Activated CD4-positive, alpha-beta T cell treated with anti-CD3 and anti-CD28 coated beads for 36 hours (primary cell): ENCODE measurements around the gene USP3. TPM values are rescaled to one million over a fixed set of nuclear protein-coding genes. Genes with fewer than 3 reads are reported as not detected.

Experiments
- ATAC-seq: fragments of 200-7000 bp; cut with Tn5 transposase; one replicate; pipeline ENCODE4 v1.10.0; 2021; ENCODE audit warnings: mild to moderate bottlenecking, moderate library complexity
- CTCF ChIA-PET: fragments of 350-600 bp; sonication (Branson Sonifier 250); formaldehyde crosslinking; loops from one replicate; lab custom pipeline; 2021; ENCODE audit warnings: antibody characterized with exemption; lab: Charles Lee
- POLR2A ChIA-PET: fragments of 350-600 bp; sonication (Branson Sonifier 250); formaldehyde crosslinking; loops from one replicate; lab custom pipeline; 2021; ENCODE audit warnings: antibody characterized with exemption, inconsistent platforms; lab: Charles Lee
- DNase-seq: peaks from one replicate; pipeline ENCODE4 v3.0.0-alpha.2; 2020
- H3K27ac Mint-ChIP-seq: one replicate; pipeline ENCODE4 v1.8.0; 2021; ENCODE audit warnings: mixed read lengths
- H3K27me3 Mint-ChIP-seq: one replicate; pipeline ENCODE4 v1.8.0; 2021; ENCODE audit warnings: mixed read lengths
- H3K36me3 Mint-ChIP-seq: one replicate; pipeline ENCODE4 v1.8.0; 2021; ENCODE audit warnings: low read depth, mixed read lengths
- H3K4me1 Mint-ChIP-seq: one replicate; pipeline ENCODE4 v1.8.0; 2021; ENCODE audit warnings: mixed read lengths
- H3K4me3 Mint-ChIP-seq: one replicate; pipeline ENCODE4 v1.8.0; 2021; ENCODE audit warnings: mild to moderate bottlenecking, moderate library complexity, mixed read lengths
- H3K9me3 Mint-ChIP-seq: one replicate; pipeline ENCODE4 v1.8.0; 2021; ENCODE audit warnings: low read depth, mixed read lengths
- intact Hi-C, 2 experiments: fragments of 100-400 bp; cut with DNase I in 1 of 2; cut with micrococcal nuclease in 1 of 2; formaldehyde crosslinking; loops; one replicate each; pipeline versions ENCODE4 v1.14.2 to v1.15.1; 2022 to 2024; cut with DNase I, micrococcal nuclease
- total RNA-seq, 2 experiments: library from RNA; stranded (reverse); gene quantifications; one replicate each; pipeline ENCODE4 v1.2.3, GENCODE V29; 2021

USP3 gene
- total RNA-seq, 2 experiments from 2014 or later: 51.1 to 51.7 TPM

DNA sequence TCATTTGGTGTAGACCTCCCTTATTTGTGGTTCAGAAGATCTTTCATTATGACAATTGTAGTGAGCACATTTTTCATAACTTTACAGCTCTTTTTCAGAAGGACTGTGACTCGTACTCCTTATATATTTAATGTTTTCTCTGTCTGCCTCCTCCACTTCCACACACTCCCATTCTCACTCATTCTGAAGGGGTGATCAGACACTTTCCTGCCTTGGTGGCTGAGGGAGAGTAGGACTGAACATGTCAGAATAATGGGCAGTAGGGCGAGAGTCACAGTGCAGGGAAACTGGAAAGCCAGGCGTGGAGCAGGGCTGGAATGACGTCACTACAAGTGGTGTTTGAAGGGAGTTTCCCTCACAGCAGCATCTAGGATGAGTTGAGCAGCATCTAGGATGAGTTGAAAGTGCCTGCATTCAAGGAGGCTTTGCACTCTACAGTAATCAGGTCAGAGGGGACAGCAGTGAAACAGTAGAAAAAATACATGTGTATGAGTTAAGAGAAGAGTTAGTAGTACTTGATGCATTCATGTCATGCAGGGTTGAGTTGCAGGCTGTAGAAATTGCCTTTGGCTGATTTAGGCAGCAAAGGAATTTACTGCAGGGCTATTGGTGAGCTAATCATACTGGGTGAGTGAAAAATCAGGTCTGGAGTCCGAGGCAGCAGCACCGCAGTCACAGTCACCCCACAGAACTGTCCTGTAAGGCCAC lies 56.5 kb downstream of the USP3 start:
- ChIA-PET CTCF (interaction anchor here (0.6 to 1.8 kb wide), 6 partner anchors 19 to 506 kb away, joined by 3 to 5 read pairs (median 4); no protein-coding TSS in a partner anchor), POLR2A (interaction anchor here (0.6 to 1.0 kb wide), 3 partner anchors 17 to 74 kb away, joined by 3 to 7 read pairs (median 7); no protein-coding TSS in a partner anchor)
- peak; percentile 81 for DNase-seq
- Mint-ChIP-seq H3K9me3 (no peaks in the 10 kb centered on the region), H3K4me1 (peaks cover 49% of the 10 kb centered on the region), H3K27ac (peak overlapping the region; percentile 74), H3K27me3 (no peaks in the 10 kb centered on the region), H3K4me3 (no peak overlapping the region), H3K36me3 (peaks cover 45% of the 10 kb centered on the region)
- intact Hi-C loops: loop anchor here (1.0 to 2.0 kb wide), 7 partner anchors 38 to 92 kb away; partner anchors contain the start of gene USP3 (in 2 of the 2)
- ATAC-seq: peak; percentile 95

DNA sequence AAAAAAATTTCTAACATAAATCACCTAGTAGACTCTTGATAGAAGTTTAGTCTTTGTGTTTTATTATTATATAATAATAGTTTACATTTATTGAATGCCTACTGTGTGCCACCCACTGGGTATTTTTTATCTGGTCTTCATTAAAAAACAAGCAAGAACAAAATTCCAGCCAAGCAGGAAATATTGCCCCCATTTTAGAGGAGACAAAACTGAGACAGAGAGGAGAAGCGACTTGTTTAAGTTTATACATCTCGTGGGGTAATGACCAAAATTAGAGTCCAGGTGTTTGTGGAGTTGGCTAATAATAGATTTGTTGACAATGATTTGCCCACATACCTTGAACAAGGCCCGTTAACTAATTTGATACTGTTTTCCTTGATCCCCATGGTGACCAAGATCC lies 59.7 kb downstream of the USP3 start:
- peaks cover 46% of the 10 kb centered on the region for H3K4me1 Mint-ChIP-seq
- intact Hi-C loops: no loop called here
- CTCF ChIA-PET: interaction anchor here (1.3 kb wide), 1 partner anchor 58 kb away, joined by 4 read pairs; no protein-coding TSS in a partner anchor

DNA sequence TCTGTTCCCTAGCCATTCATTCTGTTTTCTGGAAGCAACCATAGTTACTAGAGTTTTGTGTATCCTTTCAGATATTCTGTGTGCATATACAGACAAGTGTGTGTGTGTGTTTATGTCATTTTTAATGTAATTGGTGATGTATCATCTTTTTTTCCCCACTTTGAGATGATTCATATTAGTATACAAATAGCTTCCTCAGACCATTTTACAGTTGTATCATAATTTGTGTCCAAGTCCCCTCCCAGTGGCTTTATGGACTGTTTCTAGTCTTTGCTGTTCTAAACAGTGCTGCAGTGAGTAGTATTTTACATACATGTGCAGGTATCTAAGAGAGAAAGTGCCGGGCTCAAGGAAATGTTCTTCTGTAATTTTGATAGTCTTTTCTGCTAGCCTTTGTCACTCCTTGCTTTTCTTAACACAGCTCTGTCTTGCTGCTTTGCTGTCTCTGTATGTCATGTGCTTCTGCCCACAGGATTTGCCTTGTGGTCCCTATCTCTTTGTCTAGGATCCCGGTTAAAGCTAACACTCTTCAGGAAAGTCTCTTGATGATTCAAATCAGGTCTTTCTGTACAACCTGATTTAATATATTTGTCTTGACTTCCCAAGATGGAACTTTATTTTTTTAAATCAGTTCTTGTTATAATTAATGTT lies 61.3 kb downstream of the USP3 start:
- no peak for ATAC-seq
- H3K27me3 Mint-ChIP-seq: no peaks in the 10 kb centered on the region
- no peak overlapping the region for H3K4me3 Mint-ChIP-seq
- H3K4me1 Mint-ChIP-seq: peaks cover 34% of the 10 kb centered on the region
- intact Hi-C loops: no loop called here
- DNase-seq: no peak
- ChIA-PET POLR2A (interaction anchor here (0.6 to 1.0 kb wide), 3 partner anchors 14 to 194 kb away, joined by 4 to 7 read pairs (median 4); no protein-coding TSS in a partner anchor), CTCF (interaction anchor here (0.6 to 1.5 kb wide), 4 partner anchors 9 to 103 kb away, joined by 3 to 4 read pairs (median 3); partner anchors contain the start of gene FBXL22)
- no peaks in the 10 kb centered on the region for H3K9me3 Mint-ChIP-seq
- H3K36me3 Mint-ChIP-seq: peaks cover 38% of the 10 kb centered on the region
- peak overlapping the region; percentile 70 for H3K27ac Mint-ChIP-seq

More for the DNA sequence above, 59.7 kb downstream of the USP3 start:
- Mint-ChIP-seq H3K4me3 (no peak overlapping the region), H3K36me3 (peaks cover 43% of the 10 kb centered on the region), H3K27me3 (no peaks in the 10 kb centered on the region), H3K27ac (no peak overlapping the region), H3K9me3 (no peaks in the 10 kb centered on the region)
- no peak for DNase-seq
- POLR2A ChIA-PET: interaction anchor here (0.6 kb wide), 1 partner anchor 237 kb away, joined by 3 read pairs; no protein-coding TSS in a partner anchor
- no peak for ATAC-seq

DNA sequence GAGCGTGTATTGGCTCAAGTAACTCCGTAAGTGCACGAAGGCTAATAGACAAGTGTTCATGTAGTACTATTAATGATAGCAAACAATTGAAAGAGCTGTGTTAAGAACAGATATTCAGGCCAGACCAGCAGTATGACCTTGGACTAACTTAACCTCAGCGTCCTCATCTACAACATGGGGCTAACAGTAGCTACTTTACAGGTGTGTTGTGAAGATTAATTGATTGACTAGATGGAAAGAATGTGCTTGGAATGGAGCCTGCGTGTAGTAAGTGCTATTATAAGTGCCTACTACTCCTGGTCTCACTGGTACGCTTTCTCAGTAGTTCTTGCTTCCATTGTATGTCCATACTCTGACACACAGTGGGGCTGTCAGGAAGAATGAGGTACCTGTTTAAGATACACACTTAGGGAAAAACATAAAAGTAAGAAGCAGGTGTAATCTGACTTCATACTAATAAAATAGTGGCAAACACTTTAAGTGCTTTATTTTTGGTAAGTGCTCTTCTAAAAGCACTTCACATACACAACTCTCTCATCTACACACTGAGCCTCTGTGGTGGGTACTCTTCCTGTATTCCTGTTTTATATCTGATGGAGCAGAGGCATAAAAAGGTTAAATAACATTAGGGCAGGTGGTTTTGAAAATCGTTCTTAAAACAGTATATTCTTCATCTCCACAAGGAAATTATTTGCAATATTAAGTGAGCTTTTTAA lies 68.5 kb downstream of the USP3 start:
- POLR2A ChIA-PET: no interaction called here
- Mint-ChIP-seq H3K36me3 (peaks cover 36% of the 10 kb centered on the region), H3K9me3 (no peaks in the 10 kb centered on the region), H3K27ac (peak overlapping the region; percentile 45), H3K4me3 (no peak overlapping the region), H3K27me3 (no peaks in the 10 kb centered on the region), H3K4me1 (peaks cover 22% of the 10 kb centered on the region)
- ATAC-seq (no peak), DNase-seq (no peak)
- CTCF ChIA-PET: interaction anchor here (0.6 to 0.7 kb wide), 2 partner anchors 9 to 152 kb away, joined by 3 read pairs; no protein-coding TSS in a partner anchor
- intact Hi-C loops: no loop called here

DNA sequence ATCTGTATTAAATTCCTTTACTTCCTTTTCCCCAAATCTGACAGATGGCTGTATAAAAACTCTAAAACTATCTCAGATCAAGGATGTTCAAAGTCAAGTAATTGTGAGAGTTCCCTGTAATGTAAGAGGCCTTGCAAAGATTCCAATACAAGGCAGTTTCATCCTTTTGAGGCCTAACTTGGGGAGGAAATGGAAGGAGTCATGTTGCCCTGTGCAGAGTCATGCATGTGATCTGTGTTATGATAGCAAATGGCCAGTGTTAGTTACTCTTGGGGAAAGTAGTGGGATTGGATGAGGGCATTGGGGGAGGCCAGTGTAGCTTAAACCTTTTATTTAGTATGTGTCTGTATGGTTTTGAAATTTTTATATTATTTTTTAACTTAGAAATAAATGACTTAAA lies 69.1 kb downstream of the USP3 start:
- DNase-seq: no peak
- ChIA-PET POLR2A (no interaction called here), CTCF (interaction anchor here (0.7 kb wide), 1 partner anchor 152 kb away, joined by 3 read pairs; no protein-coding TSS in a partner anchor)
- Mint-ChIP-seq H3K4me3 (no peak overlapping the region), H3K4me1 (peaks cover 18% of the 10 kb centered on the region), H3K27me3 (no peaks in the 10 kb centered on the region), H3K9me3 (no peaks in the 10 kb centered on the region), H3K36me3 (peaks cover 34% of the 10 kb centered on the region), H3K27ac (peak overlapping the region; percentile 45)
- ATAC-seq: peak; percentile 58
- intact Hi-C loops: no loop called here

DNA sequence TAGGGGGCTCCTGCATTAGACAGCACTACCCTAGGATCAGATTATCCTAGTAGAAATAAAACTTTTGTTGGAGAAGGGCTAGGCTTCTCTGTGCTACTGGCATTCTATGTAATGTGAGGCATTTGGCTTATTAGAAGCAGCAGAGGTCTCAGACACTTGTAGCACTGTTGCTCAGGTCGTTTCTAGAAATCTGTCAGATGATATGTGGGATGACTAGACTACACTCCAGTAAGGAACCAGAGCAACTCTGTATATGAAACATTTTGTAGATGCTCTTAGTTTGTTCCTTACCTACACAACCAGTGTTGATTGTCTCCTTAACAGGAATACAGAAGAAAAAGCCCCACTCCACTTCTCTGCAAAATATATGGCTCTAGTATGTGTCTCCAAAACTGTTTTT lies 70.9 kb downstream of the USP3 start:
- Mint-ChIP-seq H3K9me3 (no peaks in the 10 kb centered on the region), H3K4me1 (peaks cover 13% of the 10 kb centered on the region), H3K36me3 (peaks cover 34% of the 10 kb centered on the region), H3K27ac (no peak overlapping the region), H3K27me3 (no peaks in the 10 kb centered on the region), H3K4me3 (no peak overlapping the region)
- CTCF ChIA-PET: interaction anchor here (0.9 to 1.4 kb wide), 4 partner anchors 8 to 108 kb away, joined by 3 to 6 read pairs (median 4); no protein-coding TSS in a partner anchor
- DNase-seq (no peak), ATAC-seq (peak; percentile 88)
- POLR2A ChIA-PET: no interaction called here
- intact Hi-C loops: no loop called here

DNA sequence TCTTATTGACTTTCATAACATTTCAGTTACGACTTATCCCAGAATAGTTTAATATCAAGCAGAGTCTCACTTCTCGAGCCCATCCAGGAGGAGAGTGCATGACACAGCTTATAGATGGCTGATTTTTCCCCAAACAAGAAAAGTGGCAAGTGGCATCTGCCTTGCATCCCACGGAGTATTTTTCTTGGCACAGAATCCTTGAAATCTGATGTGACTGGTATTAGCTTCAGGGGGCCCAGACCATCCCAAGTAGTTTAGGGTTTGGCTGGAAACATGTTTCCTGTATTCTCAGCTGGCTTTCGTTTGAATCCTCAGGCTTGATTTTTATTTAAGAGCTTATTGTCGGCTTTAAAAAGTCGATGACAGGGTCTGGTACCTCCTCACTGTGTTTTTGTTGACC lies 72.0 kb downstream of the USP3 start:
- intact Hi-C loops: no loop called here
- H3K4me1 Mint-ChIP-seq: peaks cover 16% of the 10 kb centered on the region
- ATAC-seq: no peak
- CTCF ChIA-PET: interaction anchor here (0.7 to 0.9 kb wide), 2 partner anchors 20 to 229 kb away, joined by 3 read pairs; no protein-coding TSS in a partner anchor
- no peaks in the 10 kb centered on the region for H3K27me3 Mint-ChIP-seq
- DNase-seq: no peak
- H3K36me3 Mint-ChIP-seq: peaks cover 36% of the 10 kb centered on the region
- H3K4me3 Mint-ChIP-seq: no peak overlapping the region
- peak overlapping the region; percentile 30 for H3K27ac Mint-ChIP-seq
- H3K9me3 Mint-ChIP-seq: no peaks in the 10 kb centered on the region
- POLR2A ChIA-PET: no interaction called here

DNA sequence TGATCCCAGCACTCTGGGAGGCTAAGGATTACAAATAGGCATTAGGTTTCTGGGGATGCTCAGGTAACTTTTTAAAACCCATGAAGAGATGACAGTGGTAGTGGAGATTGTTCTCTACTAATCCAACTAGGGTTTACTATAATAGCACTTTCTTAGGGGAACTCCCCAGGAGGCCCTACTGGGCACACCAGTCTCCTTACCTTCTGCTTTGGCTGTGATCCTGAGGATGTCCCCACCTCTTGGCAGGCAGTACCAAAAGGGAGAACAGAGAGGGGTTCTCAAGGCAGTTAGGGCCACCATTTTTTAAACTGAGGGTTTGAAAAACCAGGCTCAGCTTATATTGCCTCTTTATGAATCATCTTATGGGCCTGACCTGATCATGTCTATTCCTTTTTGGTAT lies 77.8 kb downstream of the USP3 start:
- peaks cover 7% of the 10 kb centered on the region for H3K9me3 Mint-ChIP-seq
- ChIA-PET CTCF (interaction anchor here (1.6 kb wide), 1 partner anchor 27 kb away, joined by 3 read pairs; no protein-coding TSS in a partner anchor), POLR2A (no interaction called here)
- intact Hi-C loops: no loop called here
- H3K27ac Mint-ChIP-seq: peak overlapping the region; percentile 48
- DNase-seq (no peak), ATAC-seq (peak; percentile 30)
- H3K27me3 Mint-ChIP-seq: no peaks in the 10 kb centered on the region
- H3K4me1 Mint-ChIP-seq: peaks cover 16% of the 10 kb centered on the region
- H3K4me3 Mint-ChIP-seq: no peak overlapping the region
- peaks cover 56% of the 10 kb centered on the region for H3K36me3 Mint-ChIP-seq

DNA sequence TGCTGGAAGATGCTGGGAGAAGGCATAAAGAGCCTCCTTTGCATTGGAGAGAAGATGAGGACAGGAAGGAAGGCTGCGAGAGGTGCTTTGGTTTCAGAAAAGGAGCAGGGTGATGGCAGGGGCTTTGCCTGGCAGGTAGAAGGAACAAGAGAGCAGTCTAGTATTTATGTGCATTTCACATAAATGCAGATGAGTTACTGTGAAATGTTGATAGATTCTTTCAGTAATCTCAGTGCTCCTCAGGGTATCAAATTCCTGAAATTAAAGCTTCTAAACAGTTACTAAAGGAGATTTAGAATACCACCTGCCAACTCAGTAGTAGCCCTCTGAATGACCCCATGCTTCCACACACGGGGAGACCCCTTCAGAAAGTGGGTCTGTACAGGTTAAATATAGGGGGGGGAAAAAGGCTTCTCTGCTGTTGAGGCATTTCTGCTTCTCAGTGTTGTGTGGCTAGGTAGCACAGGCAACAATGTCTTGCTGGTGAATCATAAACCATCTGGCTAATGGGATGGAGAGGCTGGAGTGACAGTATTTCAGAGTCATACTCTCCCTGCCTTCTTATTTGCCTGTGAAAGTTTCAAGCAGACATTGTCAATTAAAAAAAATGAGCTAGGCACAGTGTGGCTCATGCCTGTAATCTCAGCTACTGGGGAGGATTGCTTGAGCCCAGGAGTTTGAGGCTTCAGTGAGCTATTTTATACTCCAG lies 78.5 kb downstream of the USP3 start:
- intact Hi-C loops: no loop called here
- H3K27ac Mint-ChIP-seq: peak overlapping the region; percentile 48

DNA sequence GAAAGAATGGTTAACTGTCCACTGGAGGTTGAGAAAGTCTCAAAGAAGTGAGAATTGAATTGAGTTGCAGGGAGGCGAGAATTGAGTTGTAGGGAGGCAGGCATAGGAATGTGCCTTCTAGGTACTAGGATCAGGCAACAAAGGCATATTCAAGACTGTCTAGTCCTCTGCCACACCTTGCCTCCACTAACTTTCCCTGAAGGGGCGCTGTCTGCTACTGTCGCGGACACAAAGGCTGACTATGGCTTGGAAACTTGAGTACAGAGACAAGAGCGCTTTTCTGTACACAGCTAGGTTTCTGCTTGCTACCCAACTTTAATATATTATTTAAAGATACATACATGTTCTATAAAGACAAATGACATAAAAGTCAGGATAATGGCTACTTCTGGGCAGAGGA lies 82.4 kb downstream of the USP3 start:
- peaks cover 7% of the 10 kb centered on the region for H3K9me3 Mint-ChIP-seq
- no peak overlapping the region for H3K4me3 Mint-ChIP-seq
- CTCF ChIA-PET: interaction anchor here (0.7 to 1.4 kb wide), 3 partner anchors 12 to 42 kb away, joined by 3 read pairs; no protein-coding TSS in a partner anchor
- DNase-seq (no peak), ATAC-seq (no peak)
- H3K4me1 Mint-ChIP-seq: peaks cover 22% of the 10 kb centered on the region
- POLR2A ChIA-PET: no interaction called here
- H3K27me3 Mint-ChIP-seq: no peaks in the 10 kb centered on the region
- H3K36me3 Mint-ChIP-seq: peaks cover 75% of the 10 kb centered on the region
- peak overlapping the region; percentile 7 for H3K27ac Mint-ChIP-seq
- intact Hi-C loops: no loop called here

More for the DNA sequence above, 78.5 kb downstream of the USP3 start:
- Mint-ChIP-seq H3K36me3 (peaks cover 56% of the 10 kb centered on the region), H3K9me3 (peaks cover 7% of the 10 kb centered on the region), H3K27me3 (no peaks in the 10 kb centered on the region), H3K4me1 (peaks cover 16% of the 10 kb centered on the region), H3K4me3 (no peak overlapping the region)
- POLR2A ChIA-PET: interaction anchor here (0.6 kb wide), 2 partner anchors 116 to 350 kb away, joined by 3 to 4 read pairs; no protein-coding TSS in a partner anchor
- no peak for DNase-seq
- CTCF ChIA-PET: interaction anchor here (0.7 to 1.6 kb wide), 3 partner anchors 8 to 95 kb away, joined by 3 to 6 read pairs (median 3); no protein-coding TSS in a partner anchor
- ATAC-seq: peak; percentile 81
